GM12891 (cell line): ENCODE measurements around the gene MSL1.
A peak's percentile ranks its signal among the peaks of the same experiment; 100 is the strongest.

Experiments
- POLR2A ChIP-seq: IDR thresholded peaks from 2 replicates; pipeline ENCODE4 v1.6.1; 2011; ENCODE audit warnings: low read depth, low read length, control low read depth
- POLR2AphosphoS5 ChIP-seq: IDR thresholded peaks from 2 replicates; pipeline ENCODE4 v1.6.1; 2011; ENCODE audit warnings: low read depth, low read length, control low read depth
- TAF1 ChIP-seq: IDR thresholded peaks from 2 replicates; pipeline ENCODE4 v1.6.1; 2011; ENCODE audit warnings: low read depth, low read length, control low read depth

DNA sequence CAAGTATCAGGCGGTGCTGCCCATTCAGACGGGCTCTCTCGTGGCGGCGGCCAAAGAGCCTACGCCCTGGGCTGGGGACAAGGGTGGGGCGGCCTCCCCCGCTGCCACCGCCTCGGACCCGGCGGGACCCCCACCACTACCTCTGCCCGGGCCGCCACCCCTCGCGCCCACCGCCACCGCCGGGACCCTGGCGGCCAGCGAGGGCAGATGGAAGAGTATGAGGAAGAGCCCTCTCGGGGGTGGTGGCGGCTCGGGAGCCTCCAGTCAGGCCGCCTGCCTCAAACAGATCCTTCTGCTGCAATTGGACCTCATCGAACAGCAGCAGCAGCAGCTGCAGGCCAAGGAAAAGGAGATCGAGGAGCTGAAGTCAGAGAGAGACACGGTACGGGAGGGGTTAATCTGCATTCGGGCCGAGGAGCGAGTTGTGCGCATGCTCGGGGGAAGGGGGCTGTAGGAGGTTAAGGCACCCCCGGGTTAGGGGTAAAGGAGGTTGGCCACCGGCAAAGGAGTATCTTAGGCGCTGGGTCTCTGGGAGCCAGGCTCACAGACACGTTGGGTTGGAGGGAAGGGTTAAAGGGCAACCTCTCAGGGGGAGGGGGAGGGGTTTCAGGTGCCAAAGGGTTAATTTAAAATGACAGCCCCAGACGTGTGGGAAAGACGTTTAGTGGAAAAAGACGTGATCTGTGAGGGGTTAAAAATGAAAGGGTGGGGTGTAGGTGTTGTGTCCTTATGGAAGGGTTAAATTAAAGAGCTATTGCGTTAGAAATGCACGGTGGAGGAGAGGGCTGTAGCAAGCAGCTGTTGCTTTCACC is 1.4 kb downstream of the MSL1 start:
- TF ChIP-seq POLR2AphosphoS5: 0 out of 2 replicates have a peak, but pooled peaks have one; percentile 15
- TF ChIP-seq POLR2A: no peak
- no peak for TF ChIP-seq TAF1
